ENCODE data around the gene GNG13.

DNA sequence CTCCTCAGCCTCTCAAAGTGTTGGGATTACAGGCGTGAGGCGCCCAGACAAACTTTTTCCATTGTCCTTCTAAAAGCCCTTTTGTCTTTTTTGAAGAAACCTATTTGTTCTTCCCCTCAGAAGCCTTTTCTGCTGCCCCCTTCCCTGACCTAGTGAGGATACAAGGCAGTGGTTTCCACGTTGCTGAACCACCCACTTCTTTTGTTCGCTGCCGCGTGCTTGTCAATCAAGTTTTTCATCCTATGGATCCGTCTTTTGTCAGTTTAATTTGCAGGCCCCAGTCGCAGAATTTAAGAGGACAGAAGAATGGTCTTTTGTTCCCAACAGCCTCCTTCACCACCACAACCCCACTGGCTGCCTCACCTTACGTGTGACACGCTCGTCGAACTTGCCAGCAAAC, 20.2 kb upstream of the GNG13 start:
- TF ChIP-seq, protein P1, sequence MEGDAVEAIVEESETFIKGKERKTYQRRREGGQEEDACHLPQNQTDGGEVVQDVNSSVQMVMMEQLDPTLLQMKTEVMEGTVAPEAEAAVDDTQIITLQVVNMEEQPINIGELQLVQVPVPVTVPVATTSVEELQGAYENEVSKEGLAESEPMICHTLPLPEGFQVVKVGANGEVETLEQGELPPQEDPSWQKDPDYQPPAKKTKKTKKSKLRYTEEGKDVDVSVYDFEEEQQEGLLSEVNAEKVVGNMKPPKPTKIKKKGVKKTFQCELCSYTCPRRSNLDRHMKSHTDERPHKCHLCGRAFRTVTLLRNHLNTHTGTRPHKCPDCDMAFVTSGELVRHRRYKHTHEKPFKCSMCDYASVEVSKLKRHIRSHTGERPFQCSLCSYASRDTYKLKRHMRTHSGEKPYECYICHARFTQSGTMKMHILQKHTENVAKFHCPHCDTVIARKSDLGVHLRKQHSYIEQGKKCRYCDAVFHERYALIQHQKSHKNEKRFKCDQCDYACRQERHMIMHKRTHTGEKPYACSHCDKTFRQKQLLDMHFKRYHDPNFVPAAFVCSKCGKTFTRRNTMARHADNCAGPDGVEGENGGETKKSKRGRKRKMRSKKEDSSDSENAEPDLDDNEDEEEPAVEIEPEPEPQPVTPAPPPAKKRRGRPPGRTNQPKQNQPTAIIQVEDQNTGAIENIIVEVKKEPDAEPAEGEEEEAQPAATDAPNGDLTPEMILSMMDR (IDR thresholded peaks at IDR 0.05) = no peak
- TF ChIP-seq POLR2A (IDR thresholded peaks at IDR 0.05) = no peak
